Neural cell (in vitro differentiated cells): ENCODE measurements around the gene FUT9. TPM values are rescaled to one million over a fixed set of nuclear protein-coding genes. Genes with fewer than 3 reads are reported as not detected.

ENCODE experiments used
- H2AFZ ChIP-seq: fragments of 200-600, 300-800 bp; sonication (generic), shearing (Covaris generic); 2 replicates; pipeline ENCODE4 v1.6.0; 2014; ENCODE audit warnings: low read depth, mild to moderate bottlenecking, antibody characterized with exemption, low read length, moderate library complexity
- H3F3A ChIP-seq: fragments of 200-600 bp; shearing (Covaris generic); 2 replicates; pipeline ENCODE4 v1.6.1; 2016; ENCODE audit warnings: mild to moderate bottlenecking, moderate library complexity, mixed read lengths, antibody characterized with exemption, low read length; ENCODE audit not compliant: insufficient read depth, poor library complexity, severe bottlenecking
- H3K27ac ChIP-seq: fragments of 200-600, 300-800 bp; sonication (generic), shearing (Covaris generic); 2 replicates; pipeline ENCODE4 v1.5.1; 2014; ENCODE audit warnings: mild to moderate bottlenecking, low read length, moderate library complexity
- H3K27me3 ChIP-seq: fragments of 300-800, 200-600 bp; sonication (generic), shearing (Covaris generic); 2 replicates; pipeline ENCODE4 v1.6.0; 2014; ENCODE audit warnings: mild to moderate bottlenecking, low read depth, low read length, moderate library complexity; ENCODE audit not compliant: insufficient read depth
- H3K36me3 ChIP-seq: fragments of 300-800, 200-600 bp; sonication (generic), shearing (Covaris generic); 2 replicates; pipeline ENCODE4 v1.5.1; 2014; ENCODE audit warnings: mild to moderate bottlenecking, antibody characterized with exemption, low read length, moderate library complexity; ENCODE audit not compliant: insufficient read depth
- H3K4me2 ChIP-seq: fragments of 300-800, 200-600 bp; sonication (generic), shearing (Covaris generic); 2 replicates; pipeline ENCODE4 v1.6.0; 2014; ENCODE audit warnings: mild to moderate bottlenecking, low read length
- H3K4me3 ChIP-seq: fragments of 300-800, 200-600 bp; sonication (generic), shearing (Covaris generic); 2 replicates; pipeline ENCODE4 v1.5.1; 2014; ENCODE audit warnings: mild to moderate bottlenecking, low read length, moderate library complexity
- H3K79me2 ChIP-seq: fragments of 200-600 bp; shearing (Covaris generic); replicated peaks from 2 replicates; pipeline ENCODE4 v1.6.0; 2014; ENCODE audit warnings: mild to moderate bottlenecking, low read length, moderate library complexity; ENCODE audit not compliant: insufficient read depth
- H3K9ac ChIP-seq: fragments of 300-800, 200-600 bp; sonication (generic), shearing (Covaris generic); 2 replicates; pipeline ENCODE4 v1.6.1; 2016; ENCODE audit warnings: mild to moderate bottlenecking, low read length, mixed read lengths
- H3K9me2 ChIP-seq: fragments of 200-600 bp; shearing (Covaris generic); 2 replicates; pipeline ENCODE4 v1.6.1; 2016; ENCODE audit warnings: mild to moderate bottlenecking, low read length, mixed read lengths; ENCODE audit not compliant: insufficient read depth
- H3K9me3 ChIP-seq: fragments of 200-600, 300-800 bp; sonication (generic), shearing (Covaris generic); 2 replicates; pipeline ENCODE4 v1.6.1; 2016; ENCODE audit warnings: mild to moderate bottlenecking, mixed run types, low read length, moderate library complexity, mixed read lengths
- H4K20me1 ChIP-seq: fragments of 200-600 bp; shearing (Covaris generic); 2 replicates; pipeline ENCODE4 v1.6.1; 2016; ENCODE audit warnings: mild to moderate bottlenecking, mixed run types; ENCODE audit not compliant: insufficient read depth
- CTCF ChIP-seq: fragments of 450-650 bp; IDR thresholded peaks from 2 replicates; pipeline ENCODE4 v1.5.1; 2014; ENCODE audit warnings: antibody characterized with exemption, mild to moderate bottlenecking, moderate library complexity; ENCODE audit not compliant: poor library complexity, severe bottlenecking
- EP300 ChIP-seq: fragments of 450-650 bp; conservative IDR thresholded peaks from 2 replicates; pipeline ENCODE4 v1.6.1; 2014; ENCODE audit warnings: antibody characterized with exemption, mild to moderate bottlenecking, moderate library complexity; ENCODE audit not compliant: poor library complexity, severe bottlenecking
- EZH2 ChIP-seq: fragments of 200-600, 300-800 bp; shearing (Covaris generic), sonication (generic); IDR thresholded peaks from 2 replicates; pipeline ENCODE4 v1.6.1; 2014; ENCODE audit warnings: antibody characterized with exemption, low read length, borderline replicate concordance, mild to moderate bottlenecking; ENCODE audit not compliant: insufficient read depth, poor library complexity, severe bottlenecking
- MXI1 ChIP-seq: fragments of 450-650 bp; conservative IDR thresholded peaks from 2 replicates; pipeline ENCODE4 v1.6.1; 2014; ENCODE audit warnings: antibody characterized with exemption, mild to moderate bottlenecking; ENCODE audit not compliant: poor library complexity, severe bottlenecking
- POLR2AphosphoS5 ChIP-seq: IDR thresholded peaks from 2 replicates; pipeline ENCODE4 v1.6.1; 2012
- RAD21 ChIP-seq: fragments of 450-650 bp; conservative IDR thresholded peaks from 2 replicates; pipeline ENCODE4 v1.6.1; 2014; ENCODE audit warnings: antibody characterized with exemption, mild to moderate bottlenecking, moderate library complexity
- REST ChIP-seq: IDR thresholded peaks from 2 replicates; pipeline ENCODE4 v1.6.1; 2012; ENCODE audit warnings: borderline replicate concordance
- SMC3 ChIP-seq: fragments of 450-650 bp; conservative IDR thresholded peaks from 2 replicates; pipeline ENCODE4 v1.6.1; 2014; ENCODE audit warnings: antibody characterized with exemption, mild to moderate bottlenecking, moderate library complexity; ENCODE audit not compliant: poor library complexity
- TAF1 ChIP-seq: IDR thresholded peaks from 2 replicates; pipeline ENCODE4 v1.6.1; 2012; ENCODE audit warnings: low read depth
- polyA plus RNA-seq: library from polyadenylated mRNA; depleted of rRNA; stranded (reverse); fragments of >200 nt; gene quantifications from 2 replicates; pipeline ENCODE4 v1.2.3, GENCODE V29; 2014

Gene FUT9
- polyA plus RNA-seq, 1 donor from 2014 or later, result 18.5 TPM

GRCh38 chr6:96171112-96171511 is 155.3 kb downstream of the FUT9 start:
- H3K36me3 ChIP-seq, result no peaks in the 10 kb centered on the region
- no peak overlapping the region for H3K27ac ChIP-seq
- H3F3A ChIP-seq, result no peaks in the 10 kb centered on the region
- no peaks in the 10 kb centered on the region for H3K9me3 ChIP-seq
- no peak overlapping the region for H3K9ac ChIP-seq
- H3K9me2 ChIP-seq, result no peaks in the 10 kb centered on the region
- H3K79me2 ChIP-seq, result no peaks in the 10 kb centered on the region
- no peaks in the 10 kb centered on the region for H3K27me3 ChIP-seq
- no peak overlapping the region for H2AFZ ChIP-seq
- no peak overlapping the region for H3K4me3 ChIP-seq
- H3K4me2 ChIP-seq, result no peak overlapping the region
- no peak for TF ChIP-seq EP300
- no peak for TF ChIP-seq SMC3
- TF ChIP-seq MXI1, result no peak
- TF ChIP-seq RAD21, result no peak
- H4K20me1 ChIP-seq, result no peaks in the 10 kb centered on the region

- Histone ChIP-seq H3K9me2 (no peaks in the 10 kb centered on the region), H3F3A (no peaks in the 10 kb centered on the region), H3K27ac (no peak overlapping the region), H2AFZ (no peak overlapping the region), H4K20me1 (no peaks in the 10 kb centered on the region), H3K4me3 (no peak overlapping the region), H3K79me2 (no peaks in the 10 kb centered on the region), H3K4me2 (no peak overlapping the region), H3K9ac (no peak overlapping the region), H3K36me3 (no peaks in the 10 kb centered on the region), H3K27me3 (no peaks in the 10 kb centered on the region), H3K9me3 (no peaks in the 10 kb centered on the region)
- no peak for TF ChIP-seq TAF1
- TF ChIP-seq REST, result no peak
- no peak for TF ChIP-seq SMC3
- TF ChIP-seq POLR2AphosphoS5, result no peak
- no peak for TF ChIP-seq RAD21
- no peak for TF ChIP-seq EZH2
- TF ChIP-seq MXI1, result no peak
- no peak for TF ChIP-seq CTCF
- TF ChIP-seq EP300, result no peak
Observed at GRCh38 chr6:96184798-96185197, 169.0 kb downstream of the FUT9 start.

GRCh38 chr6:96186094-96186493 is 170.3 kb downstream of the FUT9 start:
- Histone ChIP-seq H3K36me3 (no peaks in the 10 kb centered on the region), H3K4me3 (no peak overlapping the region), H3K9me3 (no peaks in the 10 kb centered on the region), H3K9ac (no peak overlapping the region), H3F3A (no peaks in the 10 kb centered on the region), H3K27me3 (no peaks in the 10 kb centered on the region), H2AFZ (no peak overlapping the region), H3K9me2 (no peaks in the 10 kb centered on the region), H3K79me2 (no peaks in the 10 kb centered on the region), H4K20me1 (no peaks in the 10 kb centered on the region), H3K27ac (no peak overlapping the region), H3K4me2 (no peak overlapping the region)
- TF ChIP-seq TAF1, result no peak
- no peak for TF ChIP-seq EZH2
- no peak for TF ChIP-seq MXI1
- no peak for TF ChIP-seq POLR2AphosphoS5
- TF ChIP-seq REST, result no peak
